ENCODE results near the gene ACAP2. TPM values are rescaled to one million over a fixed set of nuclear protein-coding genes. Genes with fewer than 3 reads are reported as not detected.
"Not testable (repeated sequence)": the region's sequence is repeated elsewhere in the genome, so short reads cannot be mapped to it uniquely, and the experiment has no call there.

ACAP2 gene
- total and polyA plus RNA-seq, 2 donors, result 18.9 to 40.4 TPM

- H3K27me3 ChIP-seq (ENCODE audit: control insufficient read depth in 2 of 2, insufficient read depth in 1 of 2, low read length in 1 of 2); H3K9me3 ChIP-seq (ENCODE audit: control insufficient read depth in 2 of 2, insufficient read depth in 1 of 2, low read length in 1 of 2); DNase-seq (ENCODE audit: low read depth in 6 of 9, low spot score in 9 of 9); H3K27ac ChIP-seq (ENCODE audit: low read depth in 1 of 2, low read length in 1 of 2); H3K4me3 ChIP-seq (ENCODE audit: low read length in 2 of 2): not testable (repeated sequence)
- H3K4me1 ChIP-seq (ENCODE audit: control insufficient read depth in 2 of 2, insufficient read depth in 2 of 2, low read length in 2 of 2), result peaks cover 2 to 30% of the 10 kb centered on the region in 2 donors
- WGBS, result 93% methylated on average over 5 of the region's 5 CpGs
- peaks cover 0 to 17% of the 10 kb centered on the region in 2 donors for H3K36me3 ChIP-seq (ENCODE audit: control insufficient read depth in 2 of 2, insufficient read depth in 2 of 2, low read length in 1 of 2)
Measured at GRCh38 chr3:195228886-195229285, 213.9 kb downstream of the ACAP2 start.

- over 99% methylated on average over 6 of the region's 6 CpGs for WGBS
- Histone ChIP-seq H3K4me1 (ENCODE audit: control insufficient read depth in 2 of 2, insufficient read depth in 2 of 2, low read length in 2 of 2) (peaks cover 2 to 34% of the 10 kb centered on the region in 2 donors), H3K4me3 (ENCODE audit: low read length in 2 of 2) (no peak overlapping the region), H3K27me3 (ENCODE audit: control insufficient read depth in 2 of 2, insufficient read depth in 1 of 2, low read length in 1 of 2) (no peaks in the 10 kb centered on the region), H3K36me3 (ENCODE audit: control insufficient read depth in 2 of 2, insufficient read depth in 2 of 2, low read length in 1 of 2) (peaks cover 0 to 17% of the 10 kb centered on the region in 2 donors), H3K9me3 (ENCODE audit: control insufficient read depth in 2 of 2, insufficient read depth in 1 of 2, low read length in 1 of 2) (no peaks in the 10 kb centered on the region), H3K27ac (ENCODE audit: low read depth in 1 of 2, low read length in 1 of 2) (no peak overlapping the region)
- no peak for DNase-seq (ENCODE audit: low read depth in 6 of 9, low spot score in 9 of 9)
Measured at GRCh38 chr3:195227871-195228270, 214.9 kb downstream of the ACAP2 start.

GRCh38 chr3:195226900-195227447 is 215.8 kb downstream of the ACAP2 start:
- peak in 3 of 9 donors; percentile 34 to 74 (median 56) for DNase-seq (ENCODE audit: low read depth in 6 of 9, low spot score in 9 of 9)
- Histone ChIP-seq H3K27ac (ENCODE audit: low read depth in 1 of 2, low read length in 1 of 2) (peak overlapping the region in 1 of 2 donors; percentile 69), H3K27me3 (ENCODE audit: control insufficient read depth in 2 of 2, insufficient read depth in 1 of 2, low read length in 1 of 2) (no peaks in the 10 kb centered on the region), H3K36me3 (ENCODE audit: control insufficient read depth in 2 of 2, insufficient read depth in 2 of 2, low read length in 1 of 2) (peaks cover 0 to 18% of the 10 kb centered on the region in 2 donors), H3K4me1 (ENCODE audit: control insufficient read depth in 2 of 2, insufficient read depth in 2 of 2, low read length in 2 of 2) (peaks cover 2 to 34% of the 10 kb centered on the region in 2 donors), H3K9me3 (ENCODE audit: control insufficient read depth in 2 of 2, insufficient read depth in 1 of 2, low read length in 1 of 2) (no peaks in the 10 kb centered on the region), H3K4me3 (ENCODE audit: low read length in 2 of 2) (no peak overlapping the region)
- WGBS, result 69% methylated on average over 9 of the region's 9 CpGs

- peak overlapping the region in 1 of 2 donors; percentile 69 for H3K27ac ChIP-seq (ENCODE audit: low read depth in 1 of 2, low read length in 1 of 2)
- H3K4me1 ChIP-seq (ENCODE audit: control insufficient read depth in 2 of 2, insufficient read depth in 2 of 2, low read length in 2 of 2), result peaks cover 2 to 38% of the 10 kb centered on the region in 2 donors
- 95% methylated on average over 7 of the region's 7 CpGs for WGBS
- no peak overlapping the region for H3K4me3 ChIP-seq (ENCODE audit: low read length in 2 of 2)
- no peaks in the 10 kb centered on the region for H3K27me3 ChIP-seq (ENCODE audit: control insufficient read depth in 2 of 2, insufficient read depth in 1 of 2, low read length in 1 of 2)
- no peak for DNase-seq (ENCODE audit: low read depth in 6 of 9, low spot score in 9 of 9)
- H3K9me3 ChIP-seq (ENCODE audit: control insufficient read depth in 2 of 2, insufficient read depth in 1 of 2, low read length in 1 of 2), result no peaks in the 10 kb centered on the region
- peaks cover 0 to 18% of the 10 kb centered on the region in 2 donors for H3K36me3 ChIP-seq (ENCODE audit: control insufficient read depth in 2 of 2, insufficient read depth in 2 of 2, low read length in 1 of 2)
Measured at GRCh38 chr3:195226445-195226844, 216.4 kb downstream of the ACAP2 start.

DNA sequence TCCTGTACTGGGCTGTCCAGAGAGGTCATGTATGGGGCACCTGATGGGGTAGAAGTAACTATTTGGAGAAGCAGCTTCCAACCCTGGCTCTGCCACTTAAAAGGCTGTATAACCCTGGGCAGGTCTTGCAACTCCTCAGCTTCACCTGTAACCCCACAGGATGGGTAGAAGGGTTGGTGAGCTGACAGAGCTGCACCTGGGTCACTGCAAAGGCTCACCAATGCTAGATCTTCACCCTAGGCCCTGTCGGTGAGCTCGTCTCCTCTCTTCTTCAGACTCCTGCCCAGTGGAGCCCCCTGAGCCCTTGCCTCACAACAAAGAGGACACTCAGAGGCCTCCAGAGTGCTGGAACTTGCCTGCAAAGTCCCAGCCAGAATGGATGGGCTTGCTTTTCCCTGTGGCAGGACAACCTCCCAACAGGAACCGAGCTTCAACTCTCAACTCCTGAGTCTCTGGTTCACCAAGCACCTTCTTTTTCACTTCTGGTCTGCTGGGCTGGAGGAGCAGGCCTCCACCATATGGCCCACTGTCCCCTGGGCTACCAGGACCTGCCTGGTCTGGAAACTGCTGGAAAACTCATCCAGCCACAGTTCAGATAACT is 217.7 kb downstream of the ACAP2 start:
- 95% methylated on average over 3 of the region's 3 CpGs for WGBS
- no peak for DNase-seq (ENCODE audit: low read depth in 6 of 9, low spot score in 9 of 9)
- Histone ChIP-seq H3K4me1 (ENCODE audit: control insufficient read depth in 2 of 2, insufficient read depth in 2 of 2, low read length in 2 of 2) (peaks cover 2 to 42% of the 10 kb centered on the region in 2 donors), H3K27ac (ENCODE audit: low read depth in 1 of 2, low read length in 1 of 2) (no peak overlapping the region), H3K27me3 (ENCODE audit: control insufficient read depth in 2 of 2, insufficient read depth in 1 of 2, low read length in 1 of 2) (no peaks in the 10 kb centered on the region), H3K4me3 (ENCODE audit: low read length in 2 of 2) (no peak overlapping the region), H3K9me3 (ENCODE audit: control insufficient read depth in 2 of 2, insufficient read depth in 1 of 2, low read length in 1 of 2) (no peaks in the 10 kb centered on the region), H3K36me3 (ENCODE audit: control insufficient read depth in 2 of 2, insufficient read depth in 2 of 2, low read length in 1 of 2) (peaks cover 0 to 18% of the 10 kb centered on the region in 2 donors)

Other genes starting within 250 kb of the ACAP2 start
- gene XXYLT1, start 171.9 kb downstream of the ACAP2 start, total RNA-seq, result 12.3 TPM
- gene XXYLT1, start 171.9 kb downstream of the ACAP2 start, polyA plus RNA-seq, result 5.8 TPM
- gene PPP1R2, start 100.3 kb upstream of the ACAP2 start, total RNA-seq, result 58.7 TPM
- gene PPP1R2, start 100.3 kb upstream of the ACAP2 start, polyA plus RNA-seq, result 76.1 TPM
- gene APOD, start 140.9 kb upstream of the ACAP2 start, total RNA-seq, result 2.9 TPM
- gene APOD, start 140.9 kb upstream of the ACAP2 start, polyA plus RNA-seq, result 200 TPM